ENCODE data around the gene ECD. TPM values are rescaled to one million over a fixed set of nuclear protein-coding genes. Genes with fewer than 3 reads are reported as not detected.

ECD gene
- total and polyA plus RNA-seq, 2 of the 4 experiments (the other 2 are of a cell fraction), result 22.1 to 32.8 TPM

GRCh38 chr10:73207883-73208282 lies 40.1 kb upstream of the ECD start:
- no TSS peak for BruUV-seq (replicated peaks)
- H3K79me1 ChIP-seq (ENCODE audit: low read depth in 1 of 2, low read length in 2 of 2), result no peaks in the 10 kb centered on the region; a peak in 1 of 4 replicates
- DNase-seq (no peak), ATAC-seq (ENCODE audit: low read depth) (no peak)
- no peak overlapping the region for H2BK5ac ChIP-seq (ENCODE audit: low read depth, low read length, poor library complexity, severe bottlenecking)
- dilution Hi-C loops (cut with HindIII; ENCODE audit: low sequenced_read_pairs, unreplicated experiment), result no loop called here
- no peak overlapping the region for H3K9ac ChIP-seq (ENCODE audit: low read depth, low read length)
- ChIA-PET CTCF (no interaction called here), POLR2A (ENCODE audit: unreplicated experiment) (no interaction called here)
- no peak overlapping the region for H3K27ac ChIP-seq (ENCODE audit: insufficient read depth, low read length)
- H3K9me3 ChIP-seq (ENCODE audit: control insufficient read depth, insufficient read depth, low read length), result no peaks in the 10 kb centered on the region; the same call in 1 of the 2 replicates
- no peaks in the 10 kb centered on the region for H3K27me3 ChIP-seq (ENCODE audit: control insufficient read depth, insufficient read depth, low read length)
- no peak overlapping the region for H3K4me3 ChIP-seq (ENCODE audit: insufficient read depth, low read depth, low read length)
- H3K56ac ChIP-seq (ENCODE audit: extremely low read depth, insufficient read depth, low read length), result no peak overlapping the region
- no peak overlapping the region for H4K5ac ChIP-seq (ENCODE audit: low read depth, low read length)
- no peak overlapping the region for H4K8ac ChIP-seq (ENCODE audit: low read depth in 2 of 2, low read length in 2 of 2)
- H3K18ac ChIP-seq (ENCODE audit: low read depth, low read length), result no peak overlapping the region
- H3K4me1 ChIP-seq (ENCODE audit: control insufficient read depth, insufficient read depth, low read length), result no peaks in the 10 kb centered on the region
- intact Hi-C loops (cut with micrococcal nuclease), result no loop called here
- H2BK15ac ChIP-seq (ENCODE audit: low read depth, low read length), result no peak overlapping the region
- H3K4ac ChIP-seq (ENCODE audit: low read depth, low read length), result no peak overlapping the region
- no peak overlapping the region for H2AFZ ChIP-seq (replicated peaks; ENCODE audit: low read length, poor library complexity)
- no peak overlapping the region for H2AK9ac ChIP-seq (replicated peaks; ENCODE audit: low read depth, low read length, poor library complexity)
- H3K23ac ChIP-seq (ENCODE audit: low read depth, low read length), result no peak overlapping the region
- H3K4me2 ChIP-seq (ENCODE audit: low read depth, low read length), result no peak overlapping the region
- no peaks in the 10 kb centered on the region for H4K20me1 ChIP-seq (ENCODE audit: insufficient read depth, low read length)
- TF ChIP-seq MAZ (IDR thresholded peaks at IDR 0.05; ENCODE audit: borderline replicate concordance, low read depth, low read length) (no peak), BHLHE40 (IDR thresholded peaks at IDR 0.05; ENCODE audit: low read depth, low read length) (no peak), CHD1 (IDR thresholded peaks at IDR 0.05; ENCODE audit: low read depth, low read length) (no peak)
- peaks cover 9% of the 10 kb centered on the region for H3K36me3 ChIP-seq (ENCODE audit: control insufficient read depth, insufficient read depth, low read length)
- no peak overlapping the region for H2AK5ac ChIP-seq (ENCODE audit: low read depth, low read length)
- H3K9me1 ChIP-seq (ENCODE audit: insufficient read depth, low read length), result no peaks in the 10 kb centered on the region
- in situ Hi-C loops (cut with MboI; ENCODE audit: low sequenced_read_pairs), result no loop called here
- WGBS, 2 experiments (ENCODE audit: extremely low coverage in 2 of 2, insufficient read length in 1 of 2), result 86% methylated on average over 1 of the region's 2 CpGs; no CpG with 5 or more reads in 1 of the 2 experiments
- H3K14ac ChIP-seq (replicated peaks; ENCODE audit: low read depth, low read length), result no peak overlapping the region
- H2BK120ac ChIP-seq (ENCODE audit: low read depth, low read length), result no peak overlapping the region
- H4K91ac ChIP-seq (ENCODE audit: insufficient read depth, low read depth, low read length), result no peak overlapping the region
- H2BK20ac ChIP-seq (ENCODE audit: low read depth, low read length), result no peak overlapping the region
